ENCODE data around the gene OPN3.

Gene OPN3

GRCh38 chr1:241551759-241552638 lies 88.2 kb downstream of the OPN3 start:
- H3K4me3 ChIP-seq (ENCODE audit: low read depth, low read length), result no peak overlapping the region
- TF ChIP-seq CTCF (IDR thresholded peaks at IDR 0.05; ENCODE audit: low read depth, low read length), result no peak

- no peak overlapping the region for H3K4me3 ChIP-seq (ENCODE audit: low read depth, low read length)
- TF ChIP-seq CTCF (IDR thresholded peaks at IDR 0.05; ENCODE audit: low read depth, low read length), result no peak
These were observed 89.9 kb downstream of the OPN3 start for GRCh38 chr1:241550318-241550717.

- no peak overlapping the region for H3K4me3 ChIP-seq (ENCODE audit: low read depth, low read length)
- TF ChIP-seq CTCF (IDR thresholded peaks at IDR 0.05; ENCODE audit: low read depth, low read length), result no peak
These were observed 92.2 kb downstream of the OPN3 start for GRCh38 chr1:241548008-241548407.
